GM12872 (cell line): ENCODE measurements around the gene N4BP2L2.

Experiments used
- TF ChIP-seq, protein P1 (sequence below): IDR thresholded peaks from 3 replicates; pipeline ENCODE4 v1.5.1; 2011; ENCODE audit warnings: low read depth, mild to moderate bottlenecking, low read length, moderate library complexity; ENCODE audit not compliant: insufficient read depth

The N4BP2L2 gene

DNA sequence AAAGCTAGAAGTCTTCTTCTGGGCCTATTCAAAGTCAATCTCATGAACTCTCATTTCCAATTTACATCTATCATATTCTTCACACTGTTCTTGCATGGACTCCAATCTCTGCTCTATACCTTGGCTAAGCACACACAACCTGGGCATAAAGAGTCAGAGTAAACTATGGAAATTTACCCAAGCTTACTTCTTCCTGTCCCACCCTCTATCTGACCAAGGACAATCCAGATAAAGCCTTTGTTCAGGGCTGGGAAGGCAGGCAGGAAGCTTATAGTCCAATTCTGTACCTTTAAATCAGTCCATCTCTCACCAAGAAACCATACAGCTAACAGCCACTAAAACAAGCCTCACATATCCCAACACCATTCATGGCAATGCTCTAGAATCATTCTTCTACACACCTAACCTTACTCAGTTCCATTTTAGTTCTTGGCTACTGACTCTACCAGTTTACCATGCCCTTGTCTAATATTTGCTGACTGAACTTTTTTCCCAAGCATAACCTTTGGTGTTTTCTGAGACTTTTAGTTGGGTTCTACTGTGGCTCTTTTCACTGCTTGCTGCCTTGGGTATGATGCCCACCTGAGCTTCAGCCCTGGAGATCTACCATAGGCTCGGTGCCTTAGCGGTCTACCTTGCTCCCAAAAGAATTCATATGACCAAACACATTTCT, 38.9 kb downstream of the N4BP2L2 start:
- TF ChIP-seq, protein P1, sequence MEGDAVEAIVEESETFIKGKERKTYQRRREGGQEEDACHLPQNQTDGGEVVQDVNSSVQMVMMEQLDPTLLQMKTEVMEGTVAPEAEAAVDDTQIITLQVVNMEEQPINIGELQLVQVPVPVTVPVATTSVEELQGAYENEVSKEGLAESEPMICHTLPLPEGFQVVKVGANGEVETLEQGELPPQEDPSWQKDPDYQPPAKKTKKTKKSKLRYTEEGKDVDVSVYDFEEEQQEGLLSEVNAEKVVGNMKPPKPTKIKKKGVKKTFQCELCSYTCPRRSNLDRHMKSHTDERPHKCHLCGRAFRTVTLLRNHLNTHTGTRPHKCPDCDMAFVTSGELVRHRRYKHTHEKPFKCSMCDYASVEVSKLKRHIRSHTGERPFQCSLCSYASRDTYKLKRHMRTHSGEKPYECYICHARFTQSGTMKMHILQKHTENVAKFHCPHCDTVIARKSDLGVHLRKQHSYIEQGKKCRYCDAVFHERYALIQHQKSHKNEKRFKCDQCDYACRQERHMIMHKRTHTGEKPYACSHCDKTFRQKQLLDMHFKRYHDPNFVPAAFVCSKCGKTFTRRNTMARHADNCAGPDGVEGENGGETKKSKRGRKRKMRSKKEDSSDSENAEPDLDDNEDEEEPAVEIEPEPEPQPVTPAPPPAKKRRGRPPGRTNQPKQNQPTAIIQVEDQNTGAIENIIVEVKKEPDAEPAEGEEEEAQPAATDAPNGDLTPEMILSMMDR: no peak

DNA sequence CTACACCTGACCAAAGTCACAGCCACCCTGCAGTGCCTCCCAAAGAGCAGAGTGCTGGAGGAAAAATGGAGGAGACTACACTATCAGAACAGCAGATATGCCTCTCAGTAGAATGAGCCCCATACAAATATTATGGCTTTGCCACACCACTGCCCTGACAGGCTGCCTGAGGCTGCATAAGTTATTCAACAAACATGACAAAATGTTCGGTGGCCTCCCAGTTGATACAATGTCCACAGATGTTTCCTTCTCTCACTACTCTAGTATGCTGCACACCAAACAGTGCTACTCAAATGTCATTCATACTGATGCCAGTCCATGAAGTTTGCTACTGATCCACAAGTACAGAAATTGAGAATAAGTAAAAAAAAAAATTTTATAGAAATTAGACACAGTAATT, 41.0 kb downstream of the N4BP2L2 start:
- TF ChIP-seq, protein P1: no peak

DNA sequence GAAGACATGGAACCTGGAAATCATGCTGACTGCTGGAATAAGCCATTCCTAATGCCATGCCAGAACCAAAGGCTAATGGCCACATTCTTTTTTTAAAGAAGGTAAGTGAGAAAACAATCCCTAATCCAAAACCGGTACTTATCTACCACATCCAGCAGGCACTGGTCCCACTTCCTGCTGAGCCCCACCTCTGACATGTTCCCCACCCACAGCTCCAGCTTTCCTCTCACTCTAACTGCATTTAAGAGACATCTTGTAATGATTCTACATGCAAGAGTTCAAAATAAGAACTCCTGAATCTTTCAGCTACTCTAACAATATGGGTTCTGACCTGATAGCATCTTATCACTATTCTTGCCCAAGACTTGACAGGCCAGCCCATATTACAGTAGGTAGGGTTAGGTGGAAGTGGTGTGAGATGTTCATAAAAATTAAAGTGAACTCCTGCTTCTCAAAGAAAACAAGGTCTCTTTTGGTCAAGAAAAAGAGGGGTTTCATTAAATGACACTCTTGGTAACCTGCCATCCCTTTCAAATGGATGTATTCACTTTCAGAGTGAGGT, 41.9 kb downstream of the N4BP2L2 start:
- TF ChIP-seq, protein P1: no peak

DNA sequence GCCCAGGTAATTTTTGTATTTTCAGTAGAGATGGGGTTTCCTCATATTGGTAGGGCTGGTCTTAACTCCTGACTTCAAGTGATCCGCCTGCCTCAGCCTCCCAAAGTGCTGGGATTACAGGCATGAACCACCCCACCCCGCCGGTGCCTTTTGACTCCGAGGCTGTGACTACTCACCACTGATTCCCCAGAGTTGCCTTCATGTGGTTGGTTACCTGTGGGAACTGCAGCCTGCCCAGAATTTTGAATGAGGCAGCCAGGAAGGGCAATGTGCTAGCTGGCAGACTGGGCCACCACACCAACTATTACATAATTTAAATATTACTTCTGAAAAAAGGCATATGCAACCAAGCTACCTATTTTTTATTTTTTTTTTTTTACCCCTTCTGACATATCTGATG, 42.8 kb downstream of the N4BP2L2 start:
- TF ChIP-seq, protein P1: no peak

DNA sequence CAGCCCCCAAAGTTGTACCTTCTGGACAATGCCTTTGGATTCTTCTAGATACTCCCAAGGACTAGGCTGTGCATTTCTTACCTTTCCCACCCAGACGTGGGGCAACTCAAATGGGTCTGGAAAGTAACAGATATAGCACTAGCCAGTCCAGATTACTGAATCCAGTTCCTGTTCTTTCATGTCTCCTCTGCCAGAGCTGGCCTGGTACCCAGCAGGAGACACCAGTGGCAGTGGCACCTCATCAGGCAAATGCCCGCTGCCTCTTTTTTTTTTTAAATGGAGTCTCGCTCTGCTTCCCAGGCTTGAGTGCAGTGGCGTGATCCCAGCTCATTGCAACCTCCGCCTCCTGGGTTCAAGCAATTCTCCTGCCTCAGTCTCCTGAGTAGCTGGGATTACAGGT, 43.2 kb downstream of the N4BP2L2 start:
- TF ChIP-seq, protein P1: no peak

DNA sequence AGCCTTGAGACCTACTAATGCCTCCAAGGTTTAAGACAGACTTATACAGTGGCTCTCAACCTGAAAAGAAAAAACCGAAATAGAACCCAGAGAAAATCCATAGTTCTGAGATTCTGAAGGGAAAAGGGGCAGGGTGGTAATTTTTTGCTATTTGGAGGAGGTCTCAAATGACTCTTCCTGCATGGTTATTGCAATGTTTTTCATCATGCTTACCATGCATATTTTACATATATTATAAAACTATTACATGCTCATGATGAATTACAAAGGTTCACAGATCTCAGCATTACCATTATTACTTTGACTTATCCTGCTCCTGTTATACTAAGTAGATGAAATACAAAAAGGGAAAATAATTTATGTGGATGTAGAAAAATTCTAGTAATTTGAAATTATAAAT, 47.6 kb downstream of the N4BP2L2 start:
- TF ChIP-seq, protein P1: no peak

DNA sequence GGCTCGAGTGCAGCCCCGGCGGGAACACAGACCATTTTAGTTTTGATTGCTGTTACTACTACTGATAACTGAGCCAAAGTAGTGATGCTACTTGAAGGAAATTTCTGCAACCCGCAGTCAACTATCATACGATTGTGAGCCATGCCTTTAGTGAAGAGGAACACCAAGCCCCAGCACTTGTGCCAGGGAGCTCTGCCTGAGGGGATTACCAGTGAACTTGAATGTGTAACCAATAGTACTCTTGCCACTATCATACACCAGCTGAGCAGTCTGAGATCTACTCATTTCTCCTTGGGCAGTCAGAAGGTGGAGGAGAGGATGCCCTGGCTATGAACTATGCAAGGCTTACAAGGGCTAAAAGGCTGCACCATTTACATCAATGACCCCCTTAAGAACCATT, 61.7 kb downstream of the N4BP2L2 start:
- TF ChIP-seq, protein P1: no peak
